GM19397 (cell line): ENCODE measurements around the gene KCNC4.

Experiments
- ATAC-seq: cut with Tn5 transposase; IDR thresholded peaks from one replicate; pipeline ENCODE4 v1.9.1; 2021; ENCODE audit warnings: mild to moderate bottlenecking, moderate library complexity; ENCODE audit not compliant: unreplicated experiment

KCNC4 gene

DNA sequence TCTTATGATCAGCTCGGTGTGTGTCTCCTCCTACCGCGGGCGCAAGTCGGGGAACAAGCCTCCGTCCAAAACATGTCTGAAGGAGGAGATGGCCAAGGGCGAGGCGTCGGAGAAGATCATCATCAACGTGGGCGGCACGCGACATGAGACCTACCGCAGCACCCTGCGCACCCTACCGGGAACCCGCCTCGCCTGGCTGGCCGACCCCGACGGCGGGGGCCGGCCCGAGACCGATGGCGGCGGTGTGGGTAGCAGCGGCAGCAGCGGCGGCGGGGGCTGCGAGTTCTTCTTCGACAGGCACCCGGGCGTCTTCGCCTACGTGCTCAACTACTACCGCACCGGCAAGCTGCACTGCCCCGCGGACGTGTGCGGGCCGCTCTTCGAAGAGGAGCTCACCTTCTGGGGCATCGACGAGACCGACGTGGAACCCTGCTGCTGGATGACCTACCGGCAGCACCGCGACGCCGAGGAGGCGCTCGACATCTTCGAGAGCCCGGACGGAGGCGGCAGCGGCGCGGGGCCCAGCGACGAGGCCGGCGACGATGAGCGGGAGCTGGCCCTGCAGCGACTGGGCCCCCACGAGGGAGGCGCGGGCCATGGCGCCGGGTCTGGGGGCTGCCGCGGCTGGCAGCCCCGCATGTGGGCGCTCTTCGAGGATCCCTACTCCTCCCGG, 1.5 kb downstream of the KCNC4 start:
- ATAC-seq = no peak

DNA sequence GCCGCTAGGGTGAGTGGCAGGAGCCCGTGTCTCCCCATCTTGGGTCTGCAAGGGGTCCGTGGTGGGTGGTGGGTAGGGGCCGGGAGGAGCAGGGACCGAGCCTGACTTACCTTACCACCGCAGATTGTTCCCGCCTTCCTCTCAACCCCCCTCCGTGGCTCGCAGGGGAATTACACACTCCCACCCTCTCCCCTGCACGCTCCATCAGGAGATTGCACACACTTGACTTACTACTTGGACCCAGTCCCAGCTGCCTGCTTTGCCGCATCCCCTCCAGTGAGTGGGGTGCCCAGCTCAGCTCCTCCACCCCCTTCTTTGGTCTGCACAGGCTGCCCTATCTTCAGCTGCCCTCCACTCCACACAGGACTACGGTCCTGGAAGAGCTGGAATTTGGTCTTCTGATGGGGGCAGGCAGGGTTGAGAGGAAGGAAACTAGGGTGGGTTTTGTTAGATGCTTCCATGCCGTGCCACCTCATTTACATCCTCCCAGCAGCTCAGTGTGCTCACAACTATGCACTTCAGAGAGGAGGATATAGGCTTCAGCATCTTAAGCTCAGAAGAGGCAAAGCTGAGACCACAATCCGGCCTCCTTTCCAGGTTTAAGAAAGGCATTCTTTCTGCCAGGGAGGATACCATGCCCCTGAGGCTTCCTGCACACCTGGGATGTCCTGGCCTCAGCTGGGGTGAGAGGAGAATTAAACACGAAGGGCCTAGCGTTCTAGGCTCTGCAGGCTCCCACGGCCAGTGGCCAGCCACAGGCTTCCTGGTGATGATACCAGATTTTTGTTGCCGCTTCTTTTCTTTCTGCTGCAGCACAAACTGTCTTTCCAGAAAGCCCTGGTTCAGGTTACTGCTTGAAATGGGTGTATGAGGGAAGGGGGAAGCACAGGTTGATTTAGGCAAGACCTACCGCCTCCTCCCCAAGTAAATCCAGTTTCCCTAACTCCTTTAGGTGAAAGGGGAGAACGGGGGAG, 2.3 kb downstream of the KCNC4 start:
- no peak for ATAC-seq

DNA sequence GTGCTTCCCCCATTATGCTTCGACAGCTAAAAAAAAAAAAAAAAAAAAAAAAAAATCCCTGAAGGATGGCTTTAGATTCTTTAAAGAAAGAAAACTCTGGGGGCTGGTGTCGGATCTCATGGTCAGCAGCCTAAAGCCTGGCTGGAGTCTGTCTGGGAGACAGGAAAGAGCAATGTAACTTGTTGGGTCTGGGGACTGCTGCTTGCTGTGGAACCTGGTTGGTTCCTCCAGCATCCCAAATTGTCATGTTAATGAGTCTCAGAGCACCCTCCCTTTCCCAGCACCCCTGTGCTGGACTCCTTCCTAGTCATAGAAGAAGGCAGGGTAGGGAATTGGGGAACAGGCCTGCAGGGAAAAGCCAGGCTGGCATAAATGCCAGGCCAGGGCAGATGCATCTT, 3.0 kb downstream of the KCNC4 start:
- ATAC-seq = no peak

DNA sequence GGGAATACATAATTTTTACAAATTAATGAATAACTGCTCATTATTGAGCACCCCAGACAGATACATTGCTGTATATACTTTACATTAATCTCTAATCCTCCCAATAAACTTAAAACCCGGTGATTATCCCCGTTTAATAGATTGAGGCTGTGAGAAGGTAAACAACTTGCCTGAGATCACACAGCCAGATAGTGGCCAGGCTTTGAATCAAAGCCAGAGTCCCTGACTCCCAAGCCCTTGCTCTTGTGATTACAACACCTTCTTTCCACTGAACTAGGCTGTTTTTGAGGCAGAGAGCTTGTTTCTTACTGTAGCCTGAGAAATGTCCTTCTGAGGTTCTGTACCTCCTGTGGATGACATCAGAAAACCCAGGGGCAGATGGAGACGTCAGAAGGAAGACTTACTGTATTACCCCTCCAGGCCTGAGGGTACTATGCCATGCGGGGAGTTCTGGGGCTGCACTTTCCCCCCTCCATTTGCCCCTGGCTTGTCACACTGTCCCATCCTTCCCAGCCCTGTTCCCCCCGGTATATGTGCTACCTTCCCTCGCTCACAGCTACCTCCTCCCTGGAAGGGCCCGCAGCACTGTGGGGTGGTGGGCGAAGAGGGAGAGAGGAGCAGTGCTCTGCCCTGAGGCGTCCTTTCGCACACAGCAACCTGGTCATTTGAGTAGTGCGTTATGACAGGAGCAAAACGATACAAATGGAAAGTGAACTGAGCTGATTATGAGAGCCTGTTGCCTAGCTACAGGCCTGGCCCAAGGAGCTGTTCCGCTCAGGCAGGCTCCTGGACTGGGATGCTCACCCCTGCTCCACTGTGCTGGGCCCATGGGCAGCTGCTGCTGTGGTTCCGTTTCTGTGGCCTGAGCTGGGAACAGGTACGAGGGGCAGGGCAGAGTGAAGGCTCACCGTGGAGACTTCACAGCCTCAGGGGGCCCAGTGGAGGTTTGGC, 4.6 kb downstream of the KCNC4 start:
- no peak for ATAC-seq

DNA sequence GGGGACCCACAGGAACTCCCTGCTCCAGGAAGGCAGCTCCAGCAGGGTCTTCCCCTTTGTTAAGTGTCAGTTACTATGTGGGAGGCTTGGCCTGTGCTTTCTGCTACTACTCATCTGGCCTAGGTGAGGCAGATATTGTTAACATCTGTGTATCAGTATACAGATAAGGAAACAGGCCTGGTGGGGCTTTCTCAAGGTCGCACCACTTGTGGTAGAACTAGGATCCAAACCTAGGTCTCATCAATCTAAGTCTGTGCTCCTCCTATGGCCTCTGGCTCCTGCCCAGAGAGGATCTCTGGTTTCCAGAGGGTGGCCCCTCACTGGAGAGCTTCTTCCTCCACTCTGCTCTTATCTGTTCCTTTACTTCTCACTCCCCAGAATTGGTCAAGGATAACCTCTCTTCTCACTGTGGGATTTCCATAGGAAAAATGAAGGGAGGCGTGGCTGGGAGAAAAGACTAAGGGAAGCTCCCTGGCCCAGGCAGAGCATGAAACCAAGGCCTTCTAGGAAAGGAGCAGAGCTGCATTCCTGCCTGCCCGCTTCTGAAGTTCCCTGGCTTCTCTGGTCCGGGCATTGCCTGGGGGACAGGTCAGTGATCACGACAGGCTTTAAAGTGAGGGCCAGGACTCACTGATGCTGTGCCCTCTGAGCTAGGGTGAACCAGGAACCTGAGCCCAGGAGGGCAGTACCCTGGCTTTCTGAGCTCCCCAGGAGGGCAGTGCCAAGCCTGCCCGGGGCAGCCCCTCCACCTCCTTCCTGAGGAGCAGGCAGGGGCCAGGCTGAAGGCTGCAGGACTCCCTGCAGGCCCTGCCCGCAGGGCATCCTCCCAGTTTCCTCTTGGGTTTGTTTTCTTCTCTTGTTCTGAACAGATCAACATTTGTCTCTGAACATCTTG, 5.8 kb downstream of the KCNC4 start:
- ATAC-seq = no peak

DNA sequence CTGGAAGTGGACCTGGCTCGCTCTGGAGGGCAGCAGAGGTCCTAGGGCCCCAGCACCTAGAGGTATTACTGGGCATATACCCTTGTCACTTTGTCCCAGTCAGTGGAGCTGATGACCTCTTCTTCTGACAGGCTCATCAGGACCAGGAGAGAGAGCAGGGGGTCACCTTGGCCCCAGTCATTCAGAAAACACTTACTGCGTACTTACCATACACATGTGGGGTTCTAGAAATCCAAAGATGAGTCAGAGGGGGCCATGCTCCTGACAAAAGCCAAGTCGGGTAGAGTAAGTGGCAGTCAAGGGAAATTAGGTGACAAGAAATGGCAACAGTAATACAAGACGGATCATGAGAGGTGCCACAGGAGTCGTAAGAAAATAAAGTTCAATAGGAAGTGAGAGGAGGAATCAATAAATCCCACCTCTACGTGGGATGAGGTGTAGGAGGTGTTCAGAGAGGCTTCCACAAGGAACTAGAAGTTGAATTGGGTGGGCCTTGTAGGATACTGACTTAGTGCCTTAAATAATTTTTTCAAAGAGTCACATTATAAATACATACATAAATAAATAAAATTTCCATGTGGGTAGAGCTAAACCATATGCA, 6.8 kb downstream of the KCNC4 start:
- no peak for ATAC-seq

DNA sequence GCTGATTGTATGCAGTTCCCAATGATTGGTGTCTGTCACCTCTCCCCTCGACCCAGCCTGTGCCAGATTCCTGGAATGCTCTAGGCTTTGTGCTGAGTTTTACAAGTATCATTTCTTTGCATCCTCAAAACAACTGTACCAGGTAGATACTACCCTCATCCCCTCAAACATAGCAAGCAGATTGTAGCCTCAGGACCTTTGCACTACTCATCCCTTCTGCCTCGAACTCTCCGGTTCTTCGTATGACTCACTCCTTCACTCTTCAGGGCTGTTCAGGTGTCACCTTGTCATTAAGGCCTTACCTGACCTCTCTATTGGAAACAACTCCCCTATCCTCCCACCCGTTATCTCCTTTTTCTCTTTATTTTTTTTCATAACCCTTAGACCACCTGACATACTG, 8.0 kb downstream of the KCNC4 start:
- ATAC-seq = no peak

DNA sequence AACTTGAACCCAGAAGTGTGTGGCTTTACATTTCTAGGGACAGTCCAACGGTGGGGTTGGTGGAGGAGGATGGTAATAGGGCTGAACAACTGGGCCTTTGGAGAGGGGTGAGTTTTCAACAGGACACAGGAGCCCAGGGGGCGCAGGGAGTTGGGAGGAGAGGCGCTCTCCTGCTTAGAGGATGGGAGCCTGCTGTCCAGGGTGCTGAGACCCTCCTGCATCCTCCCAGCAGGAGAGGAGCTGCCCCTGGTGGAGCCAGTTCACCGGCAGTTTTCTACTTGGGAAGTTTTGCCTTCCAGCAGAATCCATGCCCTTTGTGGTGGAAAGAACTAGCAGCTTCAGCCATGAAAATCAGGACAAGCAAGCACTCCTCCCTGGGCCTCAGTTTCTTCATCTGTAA, 8.6 kb downstream of the KCNC4 start:
- ATAC-seq = no peak

DNA sequence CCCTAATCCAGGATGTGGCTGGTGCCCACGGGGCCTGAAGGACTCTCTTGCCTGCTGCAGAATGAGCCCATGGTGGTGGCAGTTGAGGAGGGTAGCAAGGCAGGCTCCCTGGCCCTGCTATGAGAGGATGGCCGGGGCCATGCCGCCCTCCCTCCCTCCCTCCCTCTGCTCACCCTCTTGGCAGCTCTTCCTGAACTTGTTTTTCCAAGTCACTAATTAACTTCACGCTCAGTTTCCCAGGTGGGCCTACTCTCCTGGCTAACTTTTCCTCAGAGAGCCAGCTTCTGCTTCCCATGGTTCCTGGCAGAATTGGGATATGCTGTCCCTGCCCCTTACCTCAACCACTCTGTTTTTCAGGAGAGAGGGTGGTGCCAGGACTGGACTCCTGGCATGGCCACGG, 10.2 kb downstream of the KCNC4 start:
- no peak for ATAC-seq

DNA sequence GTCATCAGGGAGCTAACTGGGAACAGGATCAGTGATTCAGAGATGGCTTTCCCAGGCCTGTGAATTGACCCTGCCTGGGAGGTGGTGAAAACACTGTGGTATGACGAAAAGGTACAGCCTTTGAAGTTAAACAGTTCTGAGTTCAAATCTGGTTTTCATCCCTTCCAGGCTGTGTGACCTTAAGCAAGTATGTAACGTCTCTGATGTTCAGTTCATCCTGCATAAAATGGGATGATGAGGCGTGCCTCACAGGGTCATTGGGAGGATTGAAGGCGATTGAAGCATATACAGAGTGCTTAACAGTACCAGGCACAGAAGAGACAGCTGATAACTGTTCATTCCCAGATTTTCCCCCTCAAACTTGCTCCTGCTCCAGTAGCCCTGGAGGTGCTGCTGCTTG, 11.0 kb downstream of the KCNC4 start:
- ATAC-seq = no peak

DNA sequence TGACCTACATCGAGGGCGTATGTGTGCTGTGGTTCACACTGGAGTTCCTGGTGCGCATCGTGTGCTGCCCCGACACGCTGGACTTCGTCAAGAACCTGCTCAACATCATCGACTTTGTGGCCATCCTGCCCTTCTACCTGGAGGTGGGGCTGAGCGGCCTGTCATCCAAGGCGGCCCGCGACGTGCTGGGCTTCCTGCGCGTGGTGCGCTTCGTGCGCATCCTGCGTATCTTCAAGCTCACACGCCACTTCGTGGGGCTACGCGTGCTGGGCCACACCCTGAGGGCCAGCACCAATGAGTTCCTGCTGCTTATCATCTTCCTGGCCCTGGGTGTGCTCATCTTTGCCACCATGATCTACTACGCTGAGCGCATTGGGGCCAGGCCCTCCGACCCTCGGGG, 13.0 kb downstream of the KCNC4 start:
- ATAC-seq = no peak

DNA sequence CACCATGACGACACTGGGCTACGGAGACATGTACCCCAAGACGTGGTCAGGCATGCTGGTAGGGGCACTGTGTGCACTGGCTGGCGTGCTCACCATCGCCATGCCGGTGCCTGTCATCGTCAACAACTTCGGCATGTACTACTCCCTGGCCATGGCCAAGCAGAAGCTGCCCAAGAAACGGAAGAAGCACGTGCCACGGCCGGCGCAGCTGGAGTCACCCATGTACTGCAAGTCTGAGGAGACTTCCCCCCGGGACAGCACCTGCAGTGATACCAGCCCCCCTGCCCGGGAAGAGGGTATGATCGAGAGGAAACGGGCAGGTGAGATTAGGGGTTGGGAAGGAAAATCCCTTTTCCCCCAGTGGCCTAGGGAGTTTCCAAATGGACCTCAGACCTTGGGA, 13.5 kb downstream of the KCNC4 start:
- ATAC-seq = no peak

DNA sequence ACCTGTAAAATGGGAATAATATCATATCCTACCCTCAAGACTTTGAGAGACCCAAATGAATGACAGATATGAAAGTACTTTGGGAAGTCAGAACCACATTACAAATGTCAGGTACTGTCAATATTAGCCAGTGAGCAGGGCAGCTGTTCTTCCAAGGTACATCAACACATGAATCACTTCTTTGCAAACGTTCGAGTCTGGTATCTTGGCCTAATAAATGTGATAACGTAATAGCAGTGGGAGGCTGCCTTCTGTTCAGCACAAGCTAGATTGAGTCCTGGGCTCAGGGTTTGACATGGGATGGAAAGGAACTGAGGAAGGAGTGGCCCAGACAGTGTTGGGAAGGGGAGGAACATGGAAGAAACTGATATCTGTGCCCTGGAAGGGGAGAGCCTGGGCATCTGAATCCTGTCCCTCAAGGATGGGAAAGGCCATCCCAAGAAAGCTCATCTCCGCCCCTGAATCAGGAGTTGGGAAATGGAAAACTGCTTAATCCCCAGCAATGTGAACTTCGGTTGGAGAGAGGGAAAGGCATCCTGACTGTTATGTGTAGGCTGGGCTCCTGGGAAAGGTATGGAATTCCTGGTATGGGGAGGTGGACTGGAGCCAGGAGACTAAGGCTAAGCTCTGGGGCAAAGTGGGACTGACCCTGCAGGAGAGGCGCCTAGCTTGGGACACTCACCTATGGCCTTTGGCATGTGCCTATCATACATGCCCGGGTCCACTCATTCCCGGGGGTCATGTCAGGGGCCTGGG, 14.3 kb downstream of the KCNC4 start:
- no peak for ATAC-seq

DNA sequence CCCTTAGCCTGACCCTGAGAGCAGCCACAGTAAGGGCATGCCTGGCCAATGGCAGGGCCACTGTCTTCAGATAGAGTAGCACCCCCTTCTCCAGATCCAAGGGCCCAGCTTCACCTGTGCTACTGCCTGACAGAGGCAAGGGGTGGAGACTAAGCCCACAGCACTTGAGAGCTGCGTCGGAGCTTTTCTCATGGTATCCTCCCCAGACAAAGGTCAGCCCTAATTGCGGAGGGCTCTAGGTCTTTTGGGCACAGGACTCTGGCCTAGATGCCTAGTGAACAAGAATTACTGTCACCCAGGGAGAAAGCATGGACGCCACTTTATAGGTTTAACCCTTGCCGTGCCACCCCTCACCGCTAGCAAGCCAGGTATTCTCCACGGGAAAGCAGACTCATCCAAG, 15.1 kb downstream of the KCNC4 start:
- no peak for ATAC-seq

DNA sequence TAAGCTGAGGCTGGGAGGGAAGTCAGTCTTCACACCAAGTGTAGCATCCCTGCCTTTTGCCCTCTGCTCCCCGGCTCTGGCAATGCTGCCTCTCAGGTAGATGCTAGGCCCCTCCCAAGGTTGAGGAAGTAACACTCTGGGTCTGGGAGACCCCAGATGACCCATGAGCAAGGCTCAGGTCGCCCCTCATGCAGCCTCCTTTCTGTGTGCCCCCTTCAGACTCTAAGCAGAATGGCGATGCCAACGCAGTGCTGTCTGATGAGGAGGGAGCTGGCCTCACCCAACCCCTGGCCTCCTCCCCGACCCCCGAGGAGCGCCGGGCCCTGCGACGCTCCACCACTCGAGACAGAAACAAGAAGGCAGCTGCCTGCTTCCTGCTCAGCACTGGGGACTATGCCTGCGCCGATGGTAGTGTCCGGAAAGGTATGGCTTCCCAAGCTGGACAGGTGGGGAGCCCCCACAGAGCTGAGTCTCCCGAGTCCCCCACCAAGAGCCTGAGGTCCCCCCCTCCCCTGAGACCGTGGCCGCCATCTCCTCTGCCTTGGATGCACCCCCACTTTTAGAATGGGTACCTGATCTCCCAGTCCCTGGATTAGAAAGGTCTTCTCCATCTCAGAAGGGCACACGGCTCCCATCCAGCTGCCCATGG, 15.8 kb downstream of the KCNC4 start:
- no peak for ATAC-seq

DNA sequence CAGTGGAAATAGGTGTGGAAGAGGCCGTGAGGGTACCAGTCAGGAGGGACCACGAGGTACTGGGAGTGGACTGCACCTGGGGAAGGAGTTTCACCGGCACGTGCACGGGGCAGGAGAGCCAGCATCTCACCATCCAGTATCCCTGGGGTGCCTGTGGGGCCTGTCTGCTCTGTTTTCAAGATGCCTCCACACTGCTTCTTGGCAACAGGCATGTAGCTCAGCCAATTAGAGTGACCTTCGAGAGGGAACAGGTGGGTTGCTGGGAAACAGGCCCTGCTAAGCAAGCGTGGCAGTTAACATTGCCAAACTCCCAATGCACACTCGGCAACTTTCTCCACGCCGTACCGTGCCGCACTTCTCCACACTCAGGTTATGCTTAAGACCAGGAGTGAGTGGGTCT, 17.7 kb downstream of the KCNC4 start:
- ATAC-seq = no peak

DNA sequence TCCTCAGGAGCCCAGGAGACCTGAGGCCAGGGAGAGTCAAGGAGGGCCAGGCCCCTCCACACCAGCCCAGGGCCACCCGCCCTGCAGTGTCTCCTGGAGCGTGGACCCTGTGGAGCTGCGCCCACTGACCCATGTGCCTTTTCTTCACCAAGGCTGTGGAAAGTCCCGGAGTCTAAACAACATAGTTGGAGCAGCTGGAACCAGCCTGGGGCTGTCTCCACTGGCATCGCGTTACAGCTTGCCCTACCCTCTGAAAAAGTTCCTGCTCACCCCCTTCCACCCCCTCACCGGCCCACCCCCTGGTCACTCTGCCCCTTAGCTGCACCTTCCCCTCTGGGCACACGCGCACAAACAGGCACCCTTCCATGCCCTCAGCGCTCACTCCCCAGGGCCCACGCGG, 18.3 kb downstream of the KCNC4 start:
- ATAC-seq = no peak

DNA sequence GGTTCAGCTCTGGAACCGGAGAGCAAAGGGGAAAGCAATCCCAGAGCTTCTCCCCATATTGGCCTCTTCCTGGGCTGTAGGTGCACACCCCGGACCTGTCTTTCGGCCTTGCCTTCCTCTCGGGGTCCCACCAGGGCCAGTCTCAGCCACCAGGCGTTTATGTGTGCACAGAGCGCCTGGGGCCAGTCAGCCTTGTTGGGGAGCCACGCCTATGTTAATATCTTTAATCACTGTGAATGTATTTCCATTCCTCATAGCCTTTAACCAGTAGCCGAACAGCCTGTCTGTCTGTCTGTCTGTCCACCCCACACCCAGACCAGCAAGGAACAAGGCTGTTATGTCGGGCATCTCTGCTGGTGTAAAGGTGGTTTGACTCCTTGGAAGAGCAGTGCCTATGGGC, 18.8 kb downstream of the KCNC4 start:
- ATAC-seq = no peak
